Measurements from ENCODE around the gene ZBTB40. TPM values are rescaled to one million over a fixed set of nuclear protein-coding genes. Genes with fewer than 3 reads are reported as not detected.

The ZBTB40 gene
- total RNA-seq, result 8.7 and 17.2 TPM in 2 replicates

- peak; percentile 96 for DNase-seq (ENCODE audit: low read depth, low spot score)
Measured at GRCh38 chr1:22451702-22452480, at the start of gene ZBTB40. TSS of gene ZBTB40 (plus strand) at chr1:22451851. CDS start at chr1:22489949, 38,098 bp downstream.

- no peak for DNase-seq (ENCODE audit: low read depth, low spot score)
Measured at GRCh38 chr1:22402356-22403053, 49.1 kb upstream of the ZBTB40 start.

GRCh38 chr1:22404486-22404885 lies 47.2 kb upstream of the ZBTB40 start:
- DNase-seq (ENCODE audit: low read depth, low spot score), result no peak

- DNase-seq (ENCODE audit: low read depth, low spot score), result no peak
Measured at GRCh38 chr1:22406722-22407495, 44.7 kb upstream of the ZBTB40 start.

- no peak for DNase-seq (ENCODE audit: low read depth, low spot score)
Measured at GRCh38 chr1:22408230-22408629, 43.4 kb upstream of the ZBTB40 start.

GRCh38 chr1:22410401-22410800 lies 41.2 kb upstream of the ZBTB40 start:
- DNase-seq (ENCODE audit: low read depth, low spot score), result no peak

- DNase-seq (ENCODE audit: low read depth, low spot score), result no peak
Measured at GRCh38 chr1:22410928-22411495, 40.6 kb upstream of the ZBTB40 start.

- no peak for DNase-seq (ENCODE audit: low read depth, low spot score)
Measured at GRCh38 chr1:22411589-22411988, 40.1 kb upstream of the ZBTB40 start.

- DNase-seq (ENCODE audit: low read depth, low spot score), result no peak
Measured at GRCh38 chr1:22412932-22413727, 38.5 kb upstream of the ZBTB40 start.

GRCh38 chr1:22413799-22414198 lies 37.9 kb upstream of the ZBTB40 start:
- no peak for DNase-seq (ENCODE audit: low read depth, low spot score)

GRCh38 chr1:22414244-22414751 lies 37.4 kb upstream of the ZBTB40 start:
- DNase-seq (ENCODE audit: low read depth, low spot score), result no peak

- no peak for DNase-seq (ENCODE audit: low read depth, low spot score)
Measured at GRCh38 chr1:22415489-22415888, 36.2 kb upstream of the ZBTB40 start.

GRCh38 chr1:22416555-22417454 lies 34.8 kb upstream of the ZBTB40 start:
- DNase-seq (ENCODE audit: low read depth, low spot score), result peak; percentile 27

GRCh38 chr1:22417466-22417865 lies 34.2 kb upstream of the ZBTB40 start:
- no peak for DNase-seq (ENCODE audit: low read depth, low spot score)

GRCh38 chr1:22418312-22418711 lies 33.3 kb upstream of the ZBTB40 start:
- no peak for DNase-seq (ENCODE audit: low read depth, low spot score)

GRCh38 chr1:22418933-22419382 lies 32.7 kb upstream of the ZBTB40 start:
- DNase-seq (ENCODE audit: low read depth, low spot score), result no peak

GRCh38 chr1:22420455-22421053 lies 31.1 kb upstream of the ZBTB40 start:
- peak; percentile 51 for DNase-seq (ENCODE audit: low read depth, low spot score)

- DNase-seq (ENCODE audit: low read depth, low spot score), result no peak
Measured at GRCh38 chr1:22426781-22427180, 24.9 kb upstream of the ZBTB40 start.

- DNase-seq (ENCODE audit: low read depth, low spot score), result no peak
Measured at GRCh38 chr1:22428672-22429071, 23.0 kb upstream of the ZBTB40 start.
